ENCODE measurements around the gene MARK3. TPM values are rescaled to one million over a fixed set of nuclear protein-coding genes. Genes with fewer than 3 reads are reported as not detected.

The MARK3 gene
- total and polyA plus RNA-seq, 2 of the 13 experiments (the other 11 are each of a cell fraction or from before 2014, with no cell fraction given), result 47.7 to 56.6 TPM

GRCh38 chr14:103502877-103503276 lies 117.7 kb downstream of the MARK3 start:
- no peak overlapping the region for H3K9ac ChIP-seq (ENCODE audit: insufficient read depth, low read depth, low read length)
- ATAC-seq (no peak), FAIRE-seq (no peak), DNase-seq (ENCODE audit: low spot score) (no peak)
- H3K27me3 ChIP-seq (ENCODE audit: control insufficient read depth in 1 of 2, insufficient read depth in 2 of 2, low read length in 2 of 2), result no peaks in the 10 kb centered on the region
- no peak overlapping the region for H2AFZ ChIP-seq (ENCODE audit: low read length)
- WGBS (ENCODE audit: low lambda C conversion rate), result 97% methylated on average over 18 of the region's 18 CpGs
- H3K27ac ChIP-seq (ENCODE audit: extremely low read length, insufficient read depth, low read length), result no peak overlapping the region
- peaks cover 8% of the 10 kb centered on the region for H3K4me1 ChIP-seq (ENCODE audit: insufficient read depth, low read length)
- TF ChIP-seq ZNF570 (CRISPR knock-in tag; IDR thresholded peaks at IDR 0.05; ENCODE audit: borderline replicate concordance) (no peak), PHF5A (CRISPR knock-in tag; IDR thresholded peaks at IDR 0.05; ENCODE audit: low read depth, unreplicated experiment) (no peak), SNAPC5 (CRISPR knock-in tag; IDR thresholded peaks at IDR 0.05; ENCODE audit: borderline replicate concordance) (no peak), ATRX (CRISPR knock-in tag; IDR thresholded peaks at IDR 0.05; ENCODE audit: borderline replicate concordance) (no peak), GZF1 (CRISPR knock-in tag; IDR thresholded peaks at IDR 0.05) (no peak), ATF7 (IDR thresholded peaks at IDR 0.05) (no peak), ATF7 (CRISPR knock-in tag; IDR thresholded peaks at IDR 0.05) (no peak), ZMAT3 (CRISPR knock-in tag; conservative IDR thresholded peaks at IDR 0.05) (no peak), PCBP1 (IDR thresholded peaks at IDR 0.05; ENCODE audit: borderline replicate concordance, low read depth, low read length) (no peak), JUND (CRISPR knock-in tag; IDR thresholded peaks at IDR 0.05) (no peak), TCF7L2 (IDR thresholded peaks at IDR 0.05; ENCODE audit: low read depth, low read length) (no peak), MED8 (CRISPR knock-in tag; IDR thresholded peaks at IDR 0.05; ENCODE audit: insufficient replicate concordance) (no peak), PAWR (CRISPR knock-in tag; IDR thresholded peaks at IDR 0.05; ENCODE audit: borderline replicate concordance) (no peak), ZFP36L1 (CRISPR knock-in tag; IDR thresholded peaks at IDR 0.05) (no peak), SAFB2 (CRISPR knock-in tag; IDR thresholded peaks at IDR 0.05; ENCODE audit: borderline replicate concordance, low read depth) (no peak)
- TF ChIP-seq, protein P1, sequence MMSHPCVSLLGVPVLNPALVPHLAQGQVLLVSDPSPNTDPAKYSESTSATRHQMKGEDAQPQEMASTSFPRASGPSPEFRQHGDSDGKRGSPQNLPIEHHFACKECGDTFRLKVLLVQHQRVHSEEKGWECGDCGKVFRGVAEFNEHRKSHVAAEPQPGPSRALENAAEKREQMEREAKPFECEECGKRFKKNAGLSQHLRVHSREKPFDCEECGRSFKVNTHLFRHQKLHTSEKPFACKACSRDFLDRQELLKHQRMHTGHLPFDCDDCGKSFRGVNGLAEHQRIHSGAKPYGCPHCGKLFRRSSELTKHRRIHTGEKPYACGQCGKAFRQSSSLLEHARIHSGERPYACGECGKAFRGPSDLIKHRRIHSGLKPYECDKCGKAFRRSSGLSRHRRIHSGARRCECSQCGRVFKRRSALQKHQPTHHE (CRISPR knock-in tag; IDR thresholded peaks at IDR 0.05; ENCODE audit: borderline replicate concordance), result no peak
- TF ChIP-seq, protein P2, sequence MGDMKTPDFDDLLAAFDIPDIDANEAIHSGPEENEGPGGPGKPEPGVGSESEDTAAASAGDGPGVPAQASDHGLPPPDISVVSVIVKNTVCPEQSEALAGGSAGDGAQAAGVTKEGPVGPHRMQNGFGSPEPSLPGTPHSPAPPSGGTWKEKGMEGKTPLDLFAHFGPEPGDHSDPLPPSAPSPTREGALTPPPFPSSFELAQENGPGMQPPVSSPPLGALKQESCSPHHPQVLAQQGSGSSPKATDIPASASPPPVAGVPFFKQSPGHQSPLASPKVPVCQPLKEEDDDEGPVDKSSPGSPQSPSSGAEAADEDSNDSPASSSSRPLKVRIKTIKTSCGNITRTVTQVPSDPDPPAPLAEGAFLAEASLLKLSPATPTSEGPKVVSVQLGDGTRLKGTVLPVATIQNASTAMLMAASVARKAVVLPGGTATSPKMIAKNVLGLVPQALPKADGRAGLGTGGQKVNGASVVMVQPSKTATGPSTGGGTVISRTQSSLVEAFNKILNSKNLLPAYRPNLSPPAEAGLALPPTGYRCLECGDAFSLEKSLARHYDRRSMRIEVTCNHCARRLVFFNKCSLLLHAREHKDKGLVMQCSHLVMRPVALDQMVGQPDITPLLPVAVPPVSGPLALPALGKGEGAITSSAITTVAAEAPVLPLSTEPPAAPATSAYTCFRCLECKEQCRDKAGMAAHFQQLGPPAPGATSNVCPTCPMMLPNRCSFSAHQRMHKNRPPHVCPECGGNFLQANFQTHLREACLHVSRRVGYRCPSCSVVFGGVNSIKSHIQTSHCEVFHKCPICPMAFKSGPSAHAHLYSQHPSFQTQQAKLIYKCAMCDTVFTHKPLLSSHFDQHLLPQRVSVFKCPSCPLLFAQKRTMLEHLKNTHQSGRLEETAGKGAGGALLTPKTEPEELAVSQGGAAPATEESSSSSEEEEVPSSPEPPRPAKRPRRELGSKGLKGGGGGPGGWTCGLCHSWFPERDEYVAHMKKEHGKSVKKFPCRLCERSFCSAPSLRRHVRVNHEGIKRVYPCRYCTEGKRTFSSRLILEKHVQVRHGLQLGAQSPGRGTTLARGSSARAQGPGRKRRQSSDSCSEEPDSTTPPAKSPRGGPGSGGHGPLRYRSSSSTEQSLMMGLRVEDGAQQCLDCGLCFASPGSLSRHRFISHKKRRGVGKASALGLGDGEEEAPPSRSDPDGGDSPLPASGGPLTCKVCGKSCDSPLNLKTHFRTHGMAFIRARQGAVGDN (CRISPR knock-in tag; IDR thresholded peaks at IDR 0.05), result no peak
- TF ChIP-seq, protein P3, sequence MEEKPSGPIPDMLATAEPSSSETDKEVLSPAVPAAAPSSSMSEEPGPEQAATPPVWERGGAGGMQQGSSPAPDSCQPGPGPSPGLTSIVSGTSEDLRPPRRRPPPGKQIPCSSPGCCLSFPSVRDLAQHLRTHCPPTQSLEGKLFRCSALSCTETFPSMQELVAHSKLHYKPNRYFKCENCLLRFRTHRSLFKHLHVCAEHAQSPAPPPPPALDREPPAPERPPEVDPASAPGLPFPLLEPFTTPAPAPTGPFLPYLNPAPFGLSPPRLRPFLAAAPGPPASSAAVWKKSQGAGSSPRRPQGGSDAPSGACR (CRISPR knock-in tag; IDR thresholded peaks at IDR 0.05), result no peak
- intact Hi-C loops (cut with micrococcal nuclease; ENCODE audit: unreplicated experiment), result loop anchor here (5.0 kb wide), 1 partner anchor 1196 kb away; the partner anchor contains the start of gene MOK
- CTCF ChIA-PET (ENCODE audit: low intra/inter-chr PET ratio, low total read pairs), result no interaction called here
- no peak overlapping the region for H3K4me3 ChIP-seq (replicated peaks in 1 of 3; ENCODE audit: insufficient read depth in 1 of 3, low read depth in 2 of 3, low read length in 3 of 3)
- BruUV-seq (replicated peaks), result no TSS peak
- POLR2A ChIA-PET, result no interaction called here
- H4K20me1 ChIP-seq (ENCODE audit: insufficient read depth, low read length), result no peaks in the 10 kb centered on the region
- peaks cover 22 to 53% of the 10 kb centered on the region in 2 experiments for H3K36me3 ChIP-seq (replicated peaks in 1 of 2; ENCODE audit: control insufficient read depth in 1 of 2, insufficient read depth in 2 of 2, low read length in 2 of 2)
- H3K9me3 ChIP-seq (ENCODE audit: low read length), result no peaks in the 10 kb centered on the region
- H3K4me2 ChIP-seq (ENCODE audit: low read depth, low read length), result no peak overlapping the region
- no peaks in the 10 kb centered on the region for H3K79me2 ChIP-seq (ENCODE audit: insufficient read depth, low read length)
- in situ Hi-C loops (cut with HindIII; ENCODE audit: extremely low pct_ligation_motif_present, low pct_unique_long_range_greater_than_20kb), result loop anchor here (5.0 kb wide), 1 partner anchor 44 kb away; no protein-coding TSS in a partner anchor
